K562 (cell line): Measurements from ENCODE around the gene DNAJB6. TPM values are rescaled to one million over a fixed set of nuclear protein-coding genes. Genes with fewer than 3 reads are reported as not detected.
A peak's percentile ranks its signal among the peaks of the same experiment; 100 is the strongest.

Experiments
- FOXM1 ChIP-seq, 2 experiments: fragments of 450-650 bp in 1 of 2; sonication (generic) in 1 of 2; formaldehyde crosslinking in 1 of 2; IDR thresholded peaks; 2 replicates each; pipeline versions ENCODE4 v1.6.1 to v1.9.0; 2017 to 2022; ENCODE audit warnings: low read depth in 2 of 2, mild to moderate bottlenecking in 2 of 2, missing genetic modification reagents in 1 of 2, moderate library complexity in 1 of 2
- MTA3 ChIP-seq: fragments of 450-650 bp; formaldehyde crosslinking; IDR thresholded peaks from 2 replicates; pipeline ENCODE4 v1.6.1; 2017; ENCODE audit warnings: mild to moderate bottlenecking, borderline replicate concordance
- SMARCE1 ChIP-seq: fragments of 450-650 bp; IDR thresholded peaks from 2 replicates; pipeline ENCODE4 v1.7.1; 2016; ENCODE audit warnings: mild to moderate bottlenecking
- TOE1 ChIP-seq, 2 experiments: fragments of 450-650 bp in 1 of 2; sonication (generic) in 1 of 2; formaldehyde crosslinking in 1 of 2; IDR thresholded peaks; 2 replicates each; pipeline versions ENCODE4 v1.7.1 to v1.8.0; 2016 to 2022; ENCODE audit warnings: borderline replicate concordance in 2 of 2, mild to moderate bottlenecking in 2 of 2, antibody characterized with exemption in 1 of 2, inconsistent platforms in 1 of 2, low read depth in 1 of 2, missing genetic modification reagents in 1 of 2, moderate library complexity in 1 of 2
- XRCC5 ChIP-seq: fragments of 200-400 bp; formaldehyde crosslinking; IDR thresholded peaks from 2 replicates; pipeline ENCODE4 v1.6.1; 2017; ENCODE audit warnings: low read depth, mild to moderate bottlenecking, low read length
- ZNF12 ChIP-seq: sonication (generic); formaldehyde crosslinking; IDR thresholded peaks from 2 replicates; pipeline ENCODE4 v1.4.0; 2020; ENCODE audit warnings: mild to moderate bottlenecking, missing genetic modification reagents
- ZNF436 ChIP-seq: fragments of 250-450, 450-650 bp; sonication (Bioruptor Pico); formaldehyde crosslinking; IDR thresholded peaks from 2 replicates; pipeline ENCODE4 v1.7.0; 2020; ENCODE audit warnings: mild to moderate bottlenecking
- polyA plus RNA-seq, 8 experiments: library from polyadenylated mRNA; depleted of rRNA in 4 of 8; stranded (reverse) in 5 of 8; unstranded in 3 of 8; fragments of >200 nt; fragmentation: Nextera tagmentation in 2 of 8; fragmentation: Illumina TruSeq in 1 of 8; extraction: Ambion mirVana in 2 of 8; extraction: Trizol in 1 of 8; gene quantifications; 2 replicates each; pipeline versions ENCODE4 v1.2.1 to v1.2.3, GENCODE V29; 2011 to 2014; ENCODE audit warnings: inconsistent platforms in 1 of 8, missing spikeins in 1 of 8
- total RNA-seq, 7 experiments: library from RNA; depleted of rRNA in 6 of 7; stranded (reverse); fragments of >200 nt in 6 of 7; fragmentation: Illumina TruSeq in 2 of 7; extraction: Trizol in 2 of 7; gene quantifications; 2 replicates each; pipeline versions ENCODE4 v1.2.1 to v1.2.3, GENCODE V29; 2011 to 2021; ENCODE audit warnings: low replicate concordance in 1 of 7
- TF ChIP-seq, protein P1 (sequence below): fragments of 150-350 bp; conservative IDR thresholded peaks from 2 replicates; pipeline ENCODE4 v1.6.1; 2014; ENCODE audit warnings: low read length
- TF ChIP-seq, protein P2 (sequence below): IDR thresholded peaks from 2 replicates; pipeline ENCODE4 v1.6.1; 2011; ENCODE audit not compliant: insufficient read length; ENCODE audit errors: extremely low read depth
- TF ChIP-seq, protein P3 (sequence below): fragments of 250-450 bp; sonication (Bioruptor Pico); IDR thresholded peaks from 2 replicates; pipeline ENCODE4 v1.8.0; 2021; ENCODE audit warnings: borderline replicate concordance, mild to moderate bottlenecking, moderate library complexity; ENCODE audit not compliant: poor library complexity, severe bottlenecking
- TF ChIP-seq, protein P4 (sequence below): fragments of 200-800 bp; sonication (Bioruptor generic); IDR thresholded peaks from 2 replicates; pipeline ENCODE4 v1.6.1; 2016; ENCODE audit warnings: missing genetic modification characterization, missing compliant biosample characterization
- TF ChIP-seq, protein P5 (sequence below): sonication (generic); formaldehyde crosslinking; IDR thresholded peaks from 2 replicates; pipeline ENCODE4 v1.8.0; 2022; ENCODE audit warnings: mild to moderate bottlenecking, missing genetic modification reagents

The DNAJB6 gene
- total and polyA plus RNA-seq, 9 of the 15 experiments (the other 6 are each of a cell fraction or from before 2014, with no cell fraction given) = 84.5 to 158 (median 135) TPM

DNA sequence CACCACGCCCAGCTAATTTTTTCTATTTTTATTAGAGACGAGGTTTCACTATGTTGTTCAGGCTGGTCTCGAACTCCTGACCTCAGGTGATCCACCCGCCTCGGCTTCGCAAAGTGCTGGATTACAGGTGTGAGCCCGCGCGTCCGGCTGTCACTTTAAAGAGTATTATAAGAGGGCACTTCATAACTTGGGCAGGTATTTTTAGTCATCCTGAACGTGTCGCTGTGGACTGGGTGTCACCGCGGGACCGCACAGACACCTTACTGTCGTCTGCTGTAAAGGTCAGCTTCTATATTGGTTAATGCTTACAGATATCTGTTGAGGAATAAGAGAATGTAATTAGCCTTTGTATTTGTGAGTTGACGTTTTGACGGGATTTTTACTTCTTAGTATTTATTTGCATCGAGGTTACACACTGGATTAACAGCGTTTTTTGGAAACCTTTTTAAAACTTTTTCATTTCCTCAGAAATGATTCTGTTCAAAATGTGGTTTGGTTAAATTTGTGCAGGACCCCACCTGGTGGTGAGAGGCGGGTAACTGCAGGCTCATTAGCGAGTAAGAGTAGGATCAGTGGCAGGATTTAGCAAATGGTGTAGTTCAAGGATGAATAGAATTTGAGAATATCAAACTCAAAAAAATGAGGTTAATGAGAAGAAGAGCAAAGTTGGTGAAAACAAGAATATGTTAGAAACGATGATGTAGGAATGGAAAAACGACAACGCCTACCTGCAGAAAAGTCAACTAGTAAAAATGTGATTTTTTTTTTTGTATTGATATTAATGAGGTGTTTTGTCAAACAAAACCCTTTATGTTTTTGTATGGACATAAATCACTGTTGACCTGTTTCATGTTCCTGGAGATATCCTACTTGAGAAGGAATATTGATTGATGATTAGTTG is 3.2 kb downstream of the DNAJB6 start (continued):
- TF ChIP-seq MTA3 = no peak
- TF ChIP-seq FOXM1 (IDR thresholded peaks at IDR 0.05; ENCODE audit: low read depth) = peak; percentile 24; the same call in 1 of the 2 replicates
- no peak for TF ChIP-seq FOXM1 (CRISPR knock-in tag; IDR thresholded peaks at IDR 0.05; ENCODE audit: low read depth)
- TF ChIP-seq, protein P1, sequence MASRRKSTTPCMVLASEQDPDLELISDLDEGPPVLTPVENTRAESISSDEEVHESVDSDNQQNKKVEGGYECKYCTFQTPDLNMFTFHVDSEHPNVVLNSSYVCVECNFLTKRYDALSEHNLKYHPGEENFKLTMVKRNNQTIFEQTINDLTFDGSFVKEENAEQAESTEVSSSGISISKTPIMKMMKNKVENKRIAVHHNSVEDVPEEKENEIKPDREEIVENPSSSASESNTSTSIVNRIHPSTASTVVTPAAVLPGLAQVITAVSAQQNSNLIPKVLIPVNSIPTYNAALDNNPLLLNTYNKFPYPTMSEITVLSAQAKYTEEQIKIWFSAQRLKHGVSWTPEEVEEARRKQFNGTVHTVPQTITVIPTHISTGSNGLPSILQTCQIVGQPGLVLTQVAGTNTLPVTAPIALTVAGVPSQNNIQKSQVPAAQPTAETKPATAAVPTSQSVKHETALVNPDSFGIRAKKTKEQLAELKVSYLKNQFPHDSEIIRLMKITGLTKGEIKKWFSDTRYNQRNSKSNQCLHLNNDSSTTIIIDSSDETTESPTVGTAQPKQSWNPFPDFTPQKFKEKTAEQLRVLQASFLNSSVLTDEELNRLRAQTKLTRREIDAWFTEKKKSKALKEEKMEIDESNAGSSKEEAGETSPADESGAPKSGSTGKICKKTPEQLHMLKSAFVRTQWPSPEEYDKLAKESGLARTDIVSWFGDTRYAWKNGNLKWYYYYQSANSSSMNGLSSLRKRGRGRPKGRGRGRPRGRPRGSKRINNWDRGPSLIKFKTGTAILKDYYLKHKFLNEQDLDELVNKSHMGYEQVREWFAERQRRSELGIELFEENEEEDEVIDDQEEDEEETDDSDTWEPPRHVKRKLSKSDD = no peak
- no peak for TF ChIP-seq ZNF436
- TF ChIP-seq, protein P2, sequence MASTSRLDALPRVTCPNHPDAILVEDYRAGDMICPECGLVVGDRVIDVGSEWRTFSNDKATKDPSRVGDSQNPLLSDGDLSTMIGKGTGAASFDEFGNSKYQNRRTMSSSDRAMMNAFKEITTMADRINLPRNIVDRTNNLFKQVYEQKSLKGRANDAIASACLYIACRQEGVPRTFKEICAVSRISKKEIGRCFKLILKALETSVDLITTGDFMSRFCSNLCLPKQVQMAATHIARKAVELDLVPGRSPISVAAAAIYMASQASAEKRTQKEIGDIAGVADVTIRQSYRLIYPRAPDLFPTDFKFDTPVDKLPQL = no peak
- no peak for TF ChIP-seq SMARCE1
- TF ChIP-seq XRCC5 = peak; percentile 62; the same call in 1 of the 2 replicates
- TF ChIP-seq, protein P3, sequence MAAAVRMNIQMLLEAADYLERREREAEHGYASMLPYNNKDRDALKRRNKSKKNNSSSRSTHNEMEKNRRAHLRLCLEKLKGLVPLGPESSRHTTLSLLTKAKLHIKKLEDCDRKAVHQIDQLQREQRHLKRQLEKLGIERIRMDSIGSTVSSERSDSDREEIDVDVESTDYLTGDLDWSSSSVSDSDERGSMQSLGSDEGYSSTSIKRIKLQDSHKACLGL (CRISPR knock-in tag) = no peak
- TF ChIP-seq TOE1 (IDR thresholded peaks at IDR 0.05; ENCODE audit: borderline replicate concordance) = peak; percentile 10; the same call in 1 of the 2 replicates
- no peak for TF ChIP-seq TOE1 (CRISPR knock-in tag; IDR thresholded peaks at IDR 0.05; ENCODE audit: borderline replicate concordance, low read depth)
- TF ChIP-seq, protein P4, sequence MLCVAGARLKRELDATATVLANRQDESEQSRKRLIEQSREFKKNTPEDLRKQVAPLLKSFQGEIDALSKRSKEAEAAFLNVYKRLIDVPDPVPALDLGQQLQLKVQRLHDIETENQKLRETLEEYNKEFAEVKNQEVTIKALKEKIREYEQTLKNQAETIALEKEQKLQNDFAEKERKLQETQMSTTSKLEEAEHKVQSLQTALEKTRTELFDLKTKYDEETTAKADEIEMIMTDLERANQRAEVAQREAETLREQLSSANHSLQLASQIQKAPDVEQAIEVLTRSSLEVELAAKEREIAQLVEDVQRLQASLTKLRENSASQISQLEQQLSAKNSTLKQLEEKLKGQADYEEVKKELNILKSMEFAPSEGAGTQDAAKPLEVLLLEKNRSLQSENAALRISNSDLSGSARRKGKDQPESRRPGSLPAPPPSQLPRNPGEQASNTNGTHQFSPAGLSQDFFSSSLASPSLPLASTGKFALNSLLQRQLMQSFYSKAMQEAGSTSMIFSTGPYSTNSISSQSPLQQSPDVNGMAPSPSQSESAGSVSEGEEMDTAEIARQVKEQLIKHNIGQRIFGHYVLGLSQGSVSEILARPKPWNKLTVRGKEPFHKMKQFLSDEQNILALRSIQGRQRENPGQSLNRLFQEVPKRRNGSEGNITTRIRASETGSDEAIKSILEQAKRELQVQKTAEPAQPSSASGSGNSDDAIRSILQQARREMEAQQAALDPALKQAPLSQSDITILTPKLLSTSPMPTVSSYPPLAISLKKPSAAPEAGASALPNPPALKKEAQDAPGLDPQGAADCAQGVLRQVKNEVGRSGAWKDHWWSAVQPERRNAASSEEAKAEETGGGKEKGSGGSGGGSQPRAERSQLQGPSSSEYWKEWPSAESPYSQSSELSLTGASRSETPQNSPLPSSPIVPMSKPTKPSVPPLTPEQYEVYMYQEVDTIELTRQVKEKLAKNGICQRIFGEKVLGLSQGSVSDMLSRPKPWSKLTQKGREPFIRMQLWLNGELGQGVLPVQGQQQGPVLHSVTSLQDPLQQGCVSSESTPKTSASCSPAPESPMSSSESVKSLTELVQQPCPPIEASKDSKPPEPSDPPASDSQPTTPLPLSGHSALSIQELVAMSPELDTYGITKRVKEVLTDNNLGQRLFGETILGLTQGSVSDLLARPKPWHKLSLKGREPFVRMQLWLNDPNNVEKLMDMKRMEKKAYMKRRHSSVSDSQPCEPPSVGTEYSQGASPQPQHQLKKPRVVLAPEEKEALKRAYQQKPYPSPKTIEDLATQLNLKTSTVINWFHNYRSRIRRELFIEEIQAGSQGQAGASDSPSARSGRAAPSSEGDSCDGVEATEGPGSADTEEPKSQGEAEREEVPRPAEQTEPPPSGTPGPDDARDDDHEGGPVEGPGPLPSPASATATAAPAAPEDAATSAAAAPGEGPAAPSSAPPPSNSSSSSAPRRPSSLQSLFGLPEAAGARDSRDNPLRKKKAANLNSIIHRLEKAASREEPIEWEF (CRISPR knock-in tag) = no peak
- TF ChIP-seq, protein P5, sequence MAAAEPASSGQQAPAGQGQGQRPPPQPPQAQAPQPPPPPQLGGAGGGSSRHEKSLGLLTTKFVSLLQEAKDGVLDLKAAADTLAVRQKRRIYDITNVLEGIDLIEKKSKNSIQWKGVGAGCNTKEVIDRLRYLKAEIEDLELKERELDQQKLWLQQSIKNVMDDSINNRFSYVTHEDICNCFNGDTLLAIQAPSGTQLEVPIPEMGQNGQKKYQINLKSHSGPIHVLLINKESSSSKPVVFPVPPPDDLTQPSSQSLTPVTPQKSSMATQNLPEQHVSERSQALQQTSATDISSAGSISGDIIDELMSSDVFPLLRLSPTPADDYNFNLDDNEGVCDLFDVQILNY (CRISPR knock-in tag) = no peak
- TF ChIP-seq ZNF12 (CRISPR knock-in tag) = no peak
